H1 (cell line): ENCODE measurements around the gene PDGFD.

Experiments
- BRCA1 ChIP-seq: IDR thresholded peaks from 2 replicates; pipeline ENCODE4 v1.6.1; 2012; ENCODE audit warnings: low read depth, low read length, improper control_type of control experiment
- CBX5 ChIP-seq: fragments of 300-800, 300-1000 bp; sonication (generic); IDR thresholded peaks from 2 replicates; pipeline ENCODE4 v1.7.1; 2016; ENCODE audit warnings: antibody characterized with exemption, low read length, low read depth
- CEBPB ChIP-seq: IDR thresholded peaks from 2 replicates; pipeline ENCODE4 v1.6.1; 2012; ENCODE audit warnings: low read depth, low read length
- EP300 ChIP-seq, 2 experiments: IDR thresholded peaks; 1 replicate in 1 of 2; 2 replicates in 1 of 2; pipeline ENCODE4 v1.6.1; 2011 to 2012; ENCODE audit warnings: low read depth in 2 of 2, low read length in 2 of 2, mild to moderate bottlenecking in 2 of 2, borderline replicate concordance in 1 of 2, inconsistent platforms in 1 of 2, moderate library complexity in 1 of 2
- EZH2 ChIP-seq: fragments of 200-600 bp; sonication (generic); IDR thresholded peaks from 2 replicates; pipeline ENCODE4 v1.7.1; 2012; ENCODE audit warnings: low read depth, mild to moderate bottlenecking, moderate library complexity, low read length, inconsistent platforms; ENCODE audit not compliant: severe bottlenecking
- GABPA ChIP-seq: IDR thresholded peaks from 2 replicates; pipeline ENCODE4 v1.6.1; 2011; ENCODE audit warnings: mild to moderate bottlenecking, low read length, moderate library complexity, borderline replicate concordance; ENCODE audit not compliant: insufficient read depth
- POLR2A ChIP-seq, 2 experiments: IDR thresholded peaks; 1 replicate in 1 of 2; 2 replicates in 1 of 2; pipeline ENCODE4 v1.6.1; 2011; ENCODE audit warnings: low read depth in 2 of 2, low read length in 2 of 2, mild to moderate bottlenecking in 2 of 2; ENCODE audit errors: control extremely low read depth in 1 of 2
- POLR2AphosphoS5 ChIP-seq: IDR thresholded peaks from 2 replicates; pipeline ENCODE4 v1.6.1; 2011; ENCODE audit warnings: low read depth, low read length
- SIN3A ChIP-seq, 2 experiments: IDR thresholded peaks in 1 of 2; conservative IDR thresholded peaks in 1 of 2; 2 replicates each; pipeline ENCODE4 v1.6.1; 2011 to 2012; ENCODE audit warnings: low read length in 2 of 2, improper control_type of control experiment in 1 of 2, low read depth in 1 of 2, mild to moderate bottlenecking in 1 of 2
- SIX5 ChIP-seq: IDR thresholded peaks from 2 replicates; pipeline ENCODE4 v1.6.1; 2011; ENCODE audit warnings: mild to moderate bottlenecking, low read depth, low read length
- SP4 ChIP-seq: IDR thresholded peaks from 2 replicates; pipeline ENCODE4 v1.6.1; 2012; ENCODE audit warnings: low read length, inconsistent platforms
- SRF ChIP-seq: IDR thresholded peaks from 2 replicates; pipeline ENCODE4 v1.6.1; 2011; ENCODE audit warnings: mild to moderate bottlenecking, low read depth, low read length, moderate library complexity
- TCF12 ChIP-seq: IDR thresholded peaks from 2 replicates; pipeline ENCODE4 v1.6.1; 2011; ENCODE audit warnings: low read depth, mild to moderate bottlenecking, low read length
- TF ChIP-seq, protein P1 (sequence below), 3 experiments: IDR thresholded peaks; 1 replicate in 2 of 3; 2 replicates in 1 of 3; pipeline versions ENCODE4 v1.5.1 to v1.6.1; 2011; ENCODE audit warnings: low read length in 3 of 3, mild to moderate bottlenecking in 3 of 3, inconsistent platforms in 2 of 3, low read depth in 1 of 3, moderate library complexity in 1 of 3; ENCODE audit not compliant: insufficient read depth in 1 of 3; ENCODE audit errors: control extremely low read depth in 1 of 3

DNA sequence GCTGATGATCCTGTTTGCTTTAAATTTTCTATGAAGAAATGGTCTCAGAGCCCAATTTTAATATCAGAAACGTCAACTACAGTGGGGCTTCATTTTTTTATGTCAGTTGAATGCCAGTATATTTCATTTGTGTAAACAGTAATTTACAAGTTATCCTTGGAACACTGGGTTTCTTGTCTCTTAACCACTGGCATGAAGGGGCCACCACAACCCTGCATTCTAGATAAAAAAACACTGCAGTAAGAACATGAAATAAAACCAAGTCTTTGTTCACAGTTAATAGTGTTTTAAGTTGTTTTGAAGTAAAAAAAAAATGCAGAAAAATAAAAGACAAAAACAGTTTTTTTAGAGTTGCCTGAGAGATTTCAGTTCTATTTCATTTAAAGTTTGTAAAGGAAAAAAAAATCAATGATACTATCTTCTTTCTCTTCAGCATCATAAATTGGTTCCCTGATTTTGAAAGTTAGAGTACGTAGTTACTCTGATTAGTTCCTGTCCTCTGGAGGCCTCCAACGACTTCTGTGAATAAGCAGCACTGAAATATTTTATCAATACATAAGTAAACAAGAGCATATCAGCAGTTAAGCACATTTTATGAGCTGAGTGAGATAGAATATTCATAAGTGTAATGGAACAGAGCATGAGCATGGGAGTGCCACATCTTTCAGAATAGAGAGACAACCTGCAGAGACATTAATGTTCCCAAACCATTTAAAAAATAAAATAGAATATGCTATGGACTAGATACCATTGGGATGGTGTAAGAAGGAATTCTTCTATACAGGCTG lies 135.3 kb downstream of the PDGFD start:
- TF ChIP-seq, protein P1, sequence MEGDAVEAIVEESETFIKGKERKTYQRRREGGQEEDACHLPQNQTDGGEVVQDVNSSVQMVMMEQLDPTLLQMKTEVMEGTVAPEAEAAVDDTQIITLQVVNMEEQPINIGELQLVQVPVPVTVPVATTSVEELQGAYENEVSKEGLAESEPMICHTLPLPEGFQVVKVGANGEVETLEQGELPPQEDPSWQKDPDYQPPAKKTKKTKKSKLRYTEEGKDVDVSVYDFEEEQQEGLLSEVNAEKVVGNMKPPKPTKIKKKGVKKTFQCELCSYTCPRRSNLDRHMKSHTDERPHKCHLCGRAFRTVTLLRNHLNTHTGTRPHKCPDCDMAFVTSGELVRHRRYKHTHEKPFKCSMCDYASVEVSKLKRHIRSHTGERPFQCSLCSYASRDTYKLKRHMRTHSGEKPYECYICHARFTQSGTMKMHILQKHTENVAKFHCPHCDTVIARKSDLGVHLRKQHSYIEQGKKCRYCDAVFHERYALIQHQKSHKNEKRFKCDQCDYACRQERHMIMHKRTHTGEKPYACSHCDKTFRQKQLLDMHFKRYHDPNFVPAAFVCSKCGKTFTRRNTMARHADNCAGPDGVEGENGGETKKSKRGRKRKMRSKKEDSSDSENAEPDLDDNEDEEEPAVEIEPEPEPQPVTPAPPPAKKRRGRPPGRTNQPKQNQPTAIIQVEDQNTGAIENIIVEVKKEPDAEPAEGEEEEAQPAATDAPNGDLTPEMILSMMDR (IDR thresholded peaks at IDR 0.05; ENCODE audit: control extremely low read depth in 1 of 3, insufficient read depth in 1 of 3, low read depth in 1 of 3, low read length in 3 of 3) = no peak
- no peak for TF ChIP-seq SIN3A (conservative IDR thresholded peaks at IDR 0.05 in 1 of 2, IDR thresholded peaks at IDR 0.05 in 1 of 2; ENCODE audit: low read depth in 1 of 2, low read length in 2 of 2)
- no peak for TF ChIP-seq TCF12
- no peak for TF ChIP-seq SRF
- TF ChIP-seq EZH2 = no peak
- no peak for TF ChIP-seq BRCA1
- TF ChIP-seq SIX5 = no peak
- no peak for TF ChIP-seq POLR2A (IDR thresholded peaks at IDR 0.05; ENCODE audit: control extremely low read depth in 1 of 2, low read depth in 2 of 2, low read length in 2 of 2)
- TF ChIP-seq EP300 (IDR thresholded peaks at IDR 0.05; ENCODE audit: borderline replicate concordance in 1 of 2, low read depth in 2 of 2, low read length in 2 of 2) = no peak
- no peak for TF ChIP-seq SP4
- TF ChIP-seq CEBPB = no peak
- no peak for TF ChIP-seq POLR2AphosphoS5
- TF ChIP-seq GABPA = no peak
- TF ChIP-seq CBX5 = no peak
